GM11168 (cell line): ENCODE results near the gene CLDN1.

Experiments used
- in situ Hi-C: fragments of 300-500 bp; cut with MboI; formaldehyde crosslinking; loops from one replicate; pipeline ENCODE4 v1.12.0; 2022; ENCODE audit warnings: low sequenced_read_pairs; ENCODE audit not compliant: unreplicated experiment

Gene CLDN1

GRCh38 chr3:190321789-190322603 is at the start of gene CLDN1:
Gene CLDN1, minus strand, starts transcription at chr3:190322446. Its CDS starts 240 bp downstream, at chr3:190322206.
- in situ Hi-C loops = no loop called here

DNA sequence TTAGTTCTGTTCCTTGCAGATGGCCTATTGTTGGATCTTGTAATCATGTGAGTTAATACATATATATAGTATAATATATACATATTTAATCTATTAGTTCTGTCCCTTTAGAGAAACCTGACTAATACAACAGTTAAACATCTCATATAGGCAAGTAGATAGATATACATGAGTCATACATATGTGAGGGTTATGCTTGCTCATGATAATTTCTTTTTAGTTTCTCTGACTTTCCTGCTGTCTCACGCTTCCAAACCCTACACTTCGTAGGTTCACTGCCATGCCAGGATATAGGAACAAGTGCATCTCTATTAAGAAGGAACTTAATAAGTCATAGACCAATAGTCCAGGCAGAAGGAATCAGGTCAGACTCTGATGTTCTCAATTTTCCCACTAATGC is 48.9 kb upstream of the CLDN1 start:
- in situ Hi-C loops = no loop called here

GRCh38 chr3:190370369-190370768 is 48.1 kb upstream of the CLDN1 start:
- in situ Hi-C loops = no loop called here

- in situ Hi-C loops = no loop called here
Observed at GRCh38 chr3:190369668-190370295, 47.5 kb upstream of the CLDN1 start.

GRCh38 chr3:190368881-190369280 is 46.6 kb upstream of the CLDN1 start:
- in situ Hi-C loops = no loop called here

- in situ Hi-C loops = no loop called here
Observed at GRCh38 chr3:190366133-190366532, 43.9 kb upstream of the CLDN1 start.

GRCh38 chr3:190362258-190362657 is 40.0 kb upstream of the CLDN1 start:
- in situ Hi-C loops = no loop called here

DNA sequence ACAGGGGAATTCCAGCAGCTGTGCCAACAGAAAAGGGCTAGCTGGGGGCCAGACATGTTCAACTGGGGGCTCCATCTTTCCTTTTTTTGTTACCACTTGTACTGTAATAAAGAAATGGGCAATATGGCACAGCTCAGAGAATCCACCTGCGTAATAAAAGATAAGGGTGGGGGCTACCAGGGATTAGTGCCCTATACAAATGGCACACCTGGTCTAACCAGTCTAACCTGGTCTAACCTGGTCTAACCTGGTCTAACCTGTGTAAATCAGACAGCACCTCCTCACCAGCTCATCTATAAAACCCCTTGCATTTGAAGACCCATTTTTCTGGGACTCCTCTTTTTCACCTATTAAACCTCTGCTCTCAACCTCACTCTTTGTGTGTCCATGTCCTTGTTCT is 39.5 kb upstream of the CLDN1 start:
- in situ Hi-C loops = no loop called here

- in situ Hi-C loops = no loop called here
Observed at GRCh38 chr3:190360228-190360627, 38.0 kb upstream of the CLDN1 start.

DNA sequence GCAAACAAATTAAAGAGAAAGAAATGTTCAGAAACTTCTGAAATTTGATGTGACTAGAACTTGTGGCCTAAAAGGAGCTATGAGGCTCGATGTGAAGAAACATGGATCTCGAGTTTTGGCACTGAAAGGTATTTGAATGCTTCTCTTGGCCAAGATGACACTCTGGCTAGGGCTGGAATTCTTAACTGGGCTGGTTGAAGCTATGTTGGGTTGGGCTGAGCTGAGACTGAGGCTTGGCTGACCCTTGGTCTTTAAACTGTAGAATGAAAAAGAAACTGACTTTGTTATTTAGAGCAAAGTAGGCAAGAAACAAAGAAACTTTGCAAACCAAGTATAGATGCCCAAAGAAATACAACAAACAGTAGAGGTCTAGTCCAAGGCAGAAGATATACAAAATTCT is 37.6 kb upstream of the CLDN1 start:
- in situ Hi-C loops = no loop called here

DNA sequence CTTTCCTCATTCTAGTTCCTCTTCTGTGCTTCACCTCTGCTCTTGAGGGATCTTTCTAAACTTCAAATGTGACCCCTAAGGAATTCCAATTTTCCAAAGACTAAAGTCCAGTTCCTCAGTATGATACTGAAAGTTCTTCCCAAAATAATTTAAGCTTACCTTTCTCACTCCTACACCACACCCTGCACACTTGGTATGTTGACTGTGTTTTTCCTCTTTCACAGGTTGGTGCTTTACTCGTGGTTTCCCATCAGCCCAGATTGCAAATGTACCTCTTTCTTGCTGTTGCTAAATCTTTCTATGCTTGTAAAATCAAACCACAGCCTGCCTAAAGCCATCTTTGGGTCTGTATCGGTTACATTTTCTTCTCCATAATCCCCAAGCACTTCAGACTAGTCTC is 35.2 kb upstream of the CLDN1 start:
- in situ Hi-C loops = no loop called here

- in situ Hi-C loops = no loop called here
Observed at GRCh38 chr3:190356246-190356645, 34.0 kb upstream of the CLDN1 start.

- in situ Hi-C loops = no loop called here
Observed at GRCh38 chr3:190352861-190353457, 30.7 kb upstream of the CLDN1 start.

DNA sequence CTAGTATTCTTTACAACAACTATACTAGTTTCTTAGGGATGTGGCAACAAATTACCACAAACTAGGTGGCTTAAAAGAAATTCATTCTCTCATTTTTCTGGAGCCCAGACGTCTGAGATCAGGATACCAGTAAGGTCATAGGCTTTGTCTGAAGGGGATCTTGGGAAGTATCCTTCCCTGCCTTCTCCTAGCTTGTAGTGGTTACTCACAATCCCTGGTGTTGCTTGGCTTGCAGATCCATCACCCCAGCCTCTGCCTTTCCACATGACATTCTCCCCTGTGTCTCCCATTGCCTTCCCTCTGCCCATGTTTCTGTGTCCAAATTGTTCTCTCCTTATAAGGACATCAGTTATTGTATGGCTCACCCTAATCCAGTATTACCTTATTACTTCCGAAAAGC is 24.3 kb upstream of the CLDN1 start:
- in situ Hi-C loops = no loop called here

GRCh38 chr3:190345878-190346277 is 23.6 kb upstream of the CLDN1 start:
- in situ Hi-C loops = no loop called here

DNA sequence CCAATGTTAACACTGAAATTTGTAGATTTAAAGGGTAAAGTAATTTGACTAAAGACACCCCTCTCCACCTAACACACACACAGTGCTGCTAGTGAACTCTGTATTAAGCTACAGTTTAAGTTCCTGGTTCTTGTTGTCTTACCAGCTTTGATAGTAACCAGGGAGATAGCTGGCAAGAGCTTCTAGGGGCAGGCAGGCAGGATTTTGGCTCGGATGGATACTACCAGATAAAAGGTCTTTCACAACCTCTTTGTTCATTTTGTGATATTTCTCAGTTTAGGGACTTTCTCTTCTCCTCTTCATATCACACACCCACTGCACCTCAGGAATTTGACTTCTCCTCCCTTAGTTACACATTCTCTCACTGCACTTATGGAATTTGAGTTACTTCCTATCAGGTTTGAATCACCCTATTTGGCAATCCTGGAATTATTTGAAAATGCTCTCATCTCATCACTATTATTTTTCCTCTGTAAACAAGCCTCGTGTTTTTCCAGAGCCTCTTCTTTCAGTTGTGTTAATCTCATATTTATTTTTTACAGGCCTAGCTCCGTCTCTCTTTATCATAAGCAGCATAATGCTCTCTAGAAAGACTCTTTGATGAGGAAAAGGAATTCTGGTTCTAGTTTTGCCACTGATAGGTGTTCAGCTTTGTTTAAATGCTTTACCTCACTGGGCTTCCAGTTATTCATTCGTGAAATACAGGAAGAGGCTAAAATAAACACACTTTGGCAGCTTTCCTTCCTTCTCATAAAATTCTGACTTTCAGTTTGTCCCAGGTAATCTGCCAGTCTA is 23.0 kb upstream of the CLDN1 start:
- in situ Hi-C loops = no loop called here

DNA sequence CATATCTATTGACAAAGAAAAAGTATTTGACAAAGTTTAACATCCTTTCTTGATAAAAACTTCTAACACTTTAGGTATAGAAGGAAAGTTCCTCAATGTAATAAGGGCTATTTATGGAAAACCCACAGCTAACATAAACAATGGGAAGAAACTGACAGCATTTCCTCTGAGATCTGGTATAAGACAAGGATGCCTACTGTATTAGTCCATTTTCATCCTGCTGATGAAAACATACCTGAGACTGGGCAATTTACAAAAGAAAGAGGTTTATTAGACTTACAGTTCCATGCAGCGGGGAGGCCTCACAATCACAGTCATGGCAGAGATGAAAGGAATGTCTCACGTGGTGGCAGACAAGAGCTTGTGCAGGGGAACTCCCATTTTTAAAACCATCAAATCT is 17.8 kb upstream of the CLDN1 start:
- in situ Hi-C loops = no loop called here

GRCh38 chr3:190339130-190339529 is 16.9 kb upstream of the CLDN1 start:
- in situ Hi-C loops = no loop called here

DNA sequence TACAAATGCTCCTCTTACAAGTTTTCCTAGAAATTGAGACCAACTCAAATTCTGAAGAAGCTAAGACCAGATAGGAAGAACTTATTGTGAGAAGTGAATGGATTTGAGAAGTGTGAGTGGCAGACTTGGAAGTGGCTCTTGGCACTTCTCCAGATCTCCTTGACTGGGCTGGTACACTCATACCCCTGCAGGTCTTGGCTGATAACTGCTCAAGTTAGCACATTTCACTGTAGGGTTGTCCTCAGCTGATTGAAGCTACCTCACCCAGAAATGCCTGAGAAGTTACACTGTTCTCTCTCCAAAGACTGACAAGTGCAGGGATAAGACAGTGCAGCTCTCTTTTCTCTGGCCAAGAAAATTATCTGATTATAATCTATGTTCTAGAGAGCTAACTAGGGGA is 16.5 kb upstream of the CLDN1 start:
- in situ Hi-C loops = no loop called here

DNA sequence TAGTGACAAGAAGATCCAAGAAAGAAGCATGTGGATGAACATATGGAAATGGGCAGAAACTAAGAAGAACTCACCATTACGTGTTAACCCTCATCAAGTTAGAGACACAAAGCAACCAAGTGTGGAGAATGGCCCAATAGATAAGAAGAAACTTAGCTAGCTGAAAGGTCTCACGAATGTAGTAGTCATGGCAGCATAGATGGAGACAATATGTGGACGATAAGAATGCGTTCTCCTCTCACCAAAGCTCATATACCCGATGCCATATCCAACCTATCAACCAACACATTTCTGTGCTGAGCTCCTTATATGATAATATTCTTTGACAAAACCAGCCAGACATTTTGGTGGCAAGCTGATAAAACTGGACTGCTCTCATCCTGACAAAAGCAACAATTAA is 15.1 kb upstream of the CLDN1 start:
- in situ Hi-C loops = no loop called here
